Astrocyte (in vitro differentiated cells and primary cell): ENCODE results near the gene SAMHD1. TPM values are rescaled to one million over a fixed set of nuclear protein-coding genes. Genes with fewer than 3 reads are reported as not detected.

ENCODE experiments used
- DNase-seq: peaks from one replicate; pipeline ENCODE4 v3.0.0-alpha.2; 2010; ENCODE audit warnings: low read depth
- FAIRE-seq: peaks from 2 replicates; lab custom pipeline; 2011; peaks lifted over from hg19 to GRCh38; lab: Jason Lieb, UNC
- H2AFZ ChIP-seq: 2 replicates; pipeline ENCODE4 v1.6.0; 2012; ENCODE audit warnings: low read depth, low read length, inconsistent platforms
- H3K27ac ChIP-seq: 2 replicates; pipeline ENCODE4 v1.5.1; 2011; ENCODE audit warnings: low read depth, low read length, inconsistent platforms
- H3K27me3 ChIP-seq: 2 replicates; pipeline ENCODE4 v1.6.0; 2011; ENCODE audit warnings: low read length, inconsistent platforms; ENCODE audit not compliant: insufficient read depth
- H3K36me3 ChIP-seq: 2 replicates; pipeline ENCODE4 v1.5.1; 2011; ENCODE audit warnings: low read length, inconsistent platforms; ENCODE audit not compliant: insufficient read depth
- H3K4me1 ChIP-seq: 2 replicates; pipeline ENCODE4 v1.5.1; 2011; ENCODE audit warnings: low read length, inconsistent platforms; ENCODE audit not compliant: insufficient read depth
- H3K4me2 ChIP-seq: 2 replicates; pipeline ENCODE4 v1.6.0; 2012; ENCODE audit warnings: low read length, inconsistent platforms
- H3K4me3 ChIP-seq: 2 replicates; pipeline ENCODE4 v1.5.1; 2011; ENCODE audit warnings: low read depth, mild to moderate bottlenecking, low read length, inconsistent platforms; ENCODE audit not compliant: insufficient read depth
- H3K79me2 ChIP-seq: 2 replicates; pipeline ENCODE4 v1.6.0; 2012; ENCODE audit warnings: mild to moderate bottlenecking, low read length, inconsistent platforms; ENCODE audit not compliant: insufficient read depth
- H3K9ac ChIP-seq: 2 replicates; pipeline ENCODE4 v1.6.0; 2012; ENCODE audit warnings: mild to moderate bottlenecking, low read length, inconsistent platforms
- H3K9me3 ChIP-seq: 2 replicates; pipeline ENCODE4 v1.5.1; 2012; ENCODE audit warnings: low read depth, mild to moderate bottlenecking, low read length, inconsistent platforms; ENCODE audit not compliant: insufficient read depth
- H4K20me1 ChIP-seq: 2 replicates; pipeline ENCODE4 v1.6.0; 2012; ENCODE audit warnings: low read length, inconsistent platforms; ENCODE audit not compliant: insufficient read depth
- H3K27ac Mint-ChIP-seq: one replicate; pipeline ENCODE4 v1.8.0; 2021; ENCODE audit warnings: mild to moderate bottlenecking, mixed read lengths; ENCODE audit not compliant: unreplicated experiment
- H3K27me3 Mint-ChIP-seq: one replicate; pipeline ENCODE4 v1.8.0; 2021; ENCODE audit warnings: low read depth, mixed read lengths; ENCODE audit not compliant: unreplicated experiment
- H3K36me3 Mint-ChIP-seq: one replicate; pipeline ENCODE4 v1.8.0; 2021; ENCODE audit warnings: low read depth, mixed read lengths; ENCODE audit not compliant: unreplicated experiment
- H3K4me1 Mint-ChIP-seq: one replicate; pipeline ENCODE4 v1.8.0; 2021; ENCODE audit warnings: low read depth, mixed read lengths; ENCODE audit not compliant: unreplicated experiment
- H3K4me3 Mint-ChIP-seq: one replicate; pipeline ENCODE4 v1.8.0; 2021; ENCODE audit warnings: mild to moderate bottlenecking, moderate library complexity, mixed read lengths; ENCODE audit not compliant: unreplicated experiment
- H3K9me3 Mint-ChIP-seq: one replicate; pipeline ENCODE4 v1.8.0; 2021; ENCODE audit warnings: mild to moderate bottlenecking, mixed read lengths; ENCODE audit not compliant: unreplicated experiment
- CTCF ChIP-seq: IDR thresholded peaks from 2 replicates; pipeline ENCODE4 v1.5.1; 2011; ENCODE audit warnings: low read depth, mild to moderate bottlenecking, inconsistent platforms, low read length, moderate library complexity; ENCODE audit not compliant: insufficient read depth
- EZH2 ChIP-seq: IDR thresholded peaks from 2 replicates; pipeline ENCODE4 v1.6.1; 2012; ENCODE audit warnings: mild to moderate bottlenecking, low read length, inconsistent platforms; ENCODE audit not compliant: insufficient read depth
- total RNA-seq: library from RNA; stranded (reverse); gene quantifications from 2 replicates; pipeline ENCODE4 v1.2.1, GENCODE V29; 2021

Gene SAMHD1
- total RNA-seq, 1 donor from 2014 or later, result 99.7 TPM

- no peaks in the 10 kb centered on the region for H3K27me3 ChIP-seq
- no peak overlapping the region for H2AFZ ChIP-seq
- no peaks in the 10 kb centered on the region for H3K36me3 Mint-ChIP-seq
- TF ChIP-seq CTCF, result no peak
- TF ChIP-seq EZH2, result no peak
- no peaks in the 10 kb centered on the region for H4K20me1 ChIP-seq
- H3K27me3 Mint-ChIP-seq, result peaks cover 2% of the 10 kb centered on the region
- DNase-seq (no peak), FAIRE-seq (no peak)
- no peak overlapping the region for H3K4me3 Mint-ChIP-seq
- H3K27ac ChIP-seq, result no peak overlapping the region
- no peak overlapping the region for H3K4me2 ChIP-seq
- H3K36me3 ChIP-seq, result no peaks in the 10 kb centered on the region
- no peak overlapping the region for H3K4me3 ChIP-seq
- H3K9me3 Mint-ChIP-seq, result peaks cover 6% of the 10 kb centered on the region
- H3K4me1 Mint-ChIP-seq, result no peaks in the 10 kb centered on the region
- H3K4me1 ChIP-seq, result no peaks in the 10 kb centered on the region
- H3K9me3 ChIP-seq, result no peaks in the 10 kb centered on the region
- H3K27ac Mint-ChIP-seq, result no peak overlapping the region
- no peaks in the 10 kb centered on the region for H3K79me2 ChIP-seq
- no peak overlapping the region for H3K9ac ChIP-seq
These were observed 19.6 kb upstream of the SAMHD1 start for GRCh38 chr20:36971103-36971502.

GRCh38 chr20:36969478-36970186 lies 18.1 kb upstream of the SAMHD1 start:
- no peaks in the 10 kb centered on the region for H3K79me2 ChIP-seq
- H3K27ac Mint-ChIP-seq, result no peak overlapping the region
- TF ChIP-seq EZH2 (no peak), CTCF (no peak)
- H3K4me3 Mint-ChIP-seq, result peak overlapping the region; percentile 6
- no peaks in the 10 kb centered on the region for H3K36me3 Mint-ChIP-seq
- FAIRE-seq, result no peak
- H3K4me3 ChIP-seq, result no peak overlapping the region
- no peaks in the 10 kb centered on the region for H3K27me3 ChIP-seq
- no peaks in the 10 kb centered on the region for H3K4me1 Mint-ChIP-seq
- no peaks in the 10 kb centered on the region for H3K36me3 ChIP-seq
- H3K4me2 ChIP-seq, result no peak overlapping the region
- no peak for DNase-seq
- no peaks in the 10 kb centered on the region for H3K4me1 ChIP-seq
- H3K27ac ChIP-seq, result no peak overlapping the region
- no peaks in the 10 kb centered on the region for H3K9me3 ChIP-seq
- peaks cover 6% of the 10 kb centered on the region for H3K9me3 Mint-ChIP-seq
- no peaks in the 10 kb centered on the region for H4K20me1 ChIP-seq
- peaks cover 2% of the 10 kb centered on the region for H3K27me3 Mint-ChIP-seq
- no peak overlapping the region for H3K9ac ChIP-seq
- H2AFZ ChIP-seq, result peak overlapping the region; percentile 10

GRCh38 chr20:36969051-36969450 lies 17.5 kb upstream of the SAMHD1 start:
- no peaks in the 10 kb centered on the region for H3K36me3 ChIP-seq

More at GRCh38 chr20:36969051-36969450, 17.5 kb upstream of the SAMHD1 start:
- H3K4me3 ChIP-seq, result no peak overlapping the region
- H4K20me1 ChIP-seq, result no peaks in the 10 kb centered on the region
- Mint-ChIP-seq H3K27me3 (peaks cover 2% of the 10 kb centered on the region), H3K27ac (no peak overlapping the region), H3K9me3 (peaks cover 6% of the 10 kb centered on the region), H3K36me3 (no peaks in the 10 kb centered on the region), H3K4me3 (no peak overlapping the region), H3K4me1 (no peaks in the 10 kb centered on the region)
- H3K27me3 ChIP-seq, result no peaks in the 10 kb centered on the region
- no peak overlapping the region for H3K9ac ChIP-seq
- no peak for DNase-seq
- H3K27ac ChIP-seq, result no peak overlapping the region
- no peaks in the 10 kb centered on the region for H3K4me1 ChIP-seq
- no peak for FAIRE-seq
- no peak overlapping the region for H3K4me2 ChIP-seq
- TF ChIP-seq CTCF (no peak), EZH2 (no peak)
- H3K79me2 ChIP-seq, result no peaks in the 10 kb centered on the region
- no peaks in the 10 kb centered on the region for H3K9me3 ChIP-seq
- no peak overlapping the region for H2AFZ ChIP-seq
